ENCODE measurements around the gene CHST1.

The CHST1 gene

DNA sequence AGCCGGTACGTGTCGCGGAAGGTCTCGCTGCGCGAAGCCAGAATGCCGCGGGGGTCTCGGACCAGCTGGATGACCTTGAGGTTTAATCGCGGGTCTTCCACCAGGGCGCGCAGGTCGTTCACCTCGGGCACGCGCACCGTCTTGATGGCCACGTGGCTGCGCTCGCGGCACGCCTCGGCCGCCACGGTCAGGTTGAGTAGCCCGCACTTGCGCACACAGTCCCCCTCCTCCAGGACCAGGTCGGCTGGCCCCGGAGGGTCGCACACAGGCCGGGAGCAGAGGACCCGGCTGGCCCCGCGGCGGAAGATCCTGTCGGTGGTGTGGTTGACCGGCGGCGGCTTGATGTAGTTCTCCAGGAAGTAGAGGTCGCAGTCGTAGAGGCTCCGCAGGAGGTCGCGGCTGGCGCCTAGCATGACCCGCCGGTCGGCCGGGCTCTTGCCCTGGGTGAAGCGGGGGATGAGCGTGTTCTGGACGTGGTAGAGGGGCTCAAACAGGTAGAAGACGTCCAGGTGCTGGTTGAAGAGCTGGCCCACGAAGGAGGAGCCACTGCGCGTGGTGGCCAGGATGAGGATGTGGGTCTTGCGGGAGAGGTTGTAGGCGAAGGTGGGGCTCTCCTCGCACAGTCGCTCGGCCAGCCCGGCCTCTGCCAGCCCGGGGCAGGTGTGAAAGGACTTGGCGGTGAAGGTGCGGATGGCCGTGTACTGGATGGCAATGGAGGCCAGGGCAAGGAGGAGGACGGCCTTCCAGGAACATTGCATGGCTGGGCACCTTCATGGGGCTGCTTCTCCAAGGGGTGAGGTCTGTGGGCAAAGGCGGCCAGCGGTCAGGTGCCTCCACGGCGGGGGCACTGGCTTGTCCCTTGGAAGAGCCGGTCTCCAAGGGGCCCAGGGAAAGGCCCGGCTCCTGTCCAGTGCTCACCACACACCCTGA, 15.0 kb downstream of the CHST1 start:
- DNase-seq (ENCODE audit: insufficient read length, low spot score), result no peak
- TF ChIP-seq POLR2A (IDR thresholded peaks at IDR 0.05; ENCODE audit: low read depth, low read length), result no peak
- FAIRE-seq, result no peak

DNA sequence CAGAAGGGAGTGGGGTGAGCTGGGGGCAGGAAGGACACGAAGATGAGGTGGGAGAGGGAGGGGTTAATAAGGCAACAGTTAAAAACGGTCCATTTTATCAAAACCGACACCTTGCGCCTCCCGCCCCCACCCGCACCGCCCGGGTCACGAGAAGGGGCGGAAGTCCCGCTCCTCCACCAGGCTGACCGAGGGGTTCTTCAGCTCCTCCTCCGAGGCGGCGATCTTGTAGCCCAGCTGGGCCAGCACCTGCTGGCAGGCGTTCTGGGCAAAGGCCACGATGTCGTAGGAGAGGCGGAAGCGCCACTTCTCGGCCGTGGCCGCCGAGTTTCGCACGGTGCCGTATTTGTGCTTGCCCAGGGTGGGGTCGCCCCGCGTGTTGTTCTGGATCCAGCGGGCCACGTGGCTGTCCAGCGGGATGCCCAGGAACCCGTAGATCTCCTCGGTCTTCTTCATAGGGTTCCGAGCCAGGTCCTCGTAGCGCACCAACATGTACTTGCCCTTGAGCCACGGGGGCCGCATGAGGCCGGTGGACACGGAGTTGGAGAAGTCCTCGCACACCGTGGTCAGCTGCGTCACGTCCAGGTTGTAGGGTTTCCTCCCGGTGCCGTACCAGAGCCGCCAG, 15.8 kb downstream of the CHST1 start:
- no peak for TF ChIP-seq POLR2A (IDR thresholded peaks at IDR 0.05; ENCODE audit: low read depth, low read length)
- DNase-seq (ENCODE audit: insufficient read length, low spot score) (no peak), FAIRE-seq (no peak)

DNA sequence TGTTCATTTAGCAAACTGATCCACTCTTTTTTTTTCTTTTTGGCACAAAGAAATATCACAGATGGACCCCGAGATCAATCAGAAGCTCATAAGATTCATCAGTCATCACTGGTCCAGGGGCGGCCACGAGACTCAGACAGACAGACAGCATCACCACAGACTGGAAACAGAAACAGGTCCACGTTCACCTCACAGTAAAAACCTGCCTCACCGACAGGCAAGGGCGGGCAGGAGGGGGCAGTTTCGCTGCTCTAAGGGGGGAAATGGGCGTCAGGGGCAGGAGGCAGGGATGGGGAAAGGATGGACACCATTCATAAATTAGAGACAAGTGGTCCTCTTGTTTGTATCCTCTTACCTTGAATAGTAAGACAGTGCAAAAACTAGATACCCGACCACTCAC, 16.5 kb downstream of the CHST1 start:
- no peak for DNase-seq (ENCODE audit: insufficient read length, low spot score)
- no peak for TF ChIP-seq POLR2A (IDR thresholded peaks at IDR 0.05; ENCODE audit: low read depth, low read length)
- no peak for FAIRE-seq

GRCh38 chr11:45647786-45648185, 17.6 kb downstream of the CHST1 start:
- no peak for TF ChIP-seq POLR2A (IDR thresholded peaks at IDR 0.05; ENCODE audit: low read depth, low read length)
- no peak for FAIRE-seq

DNA sequence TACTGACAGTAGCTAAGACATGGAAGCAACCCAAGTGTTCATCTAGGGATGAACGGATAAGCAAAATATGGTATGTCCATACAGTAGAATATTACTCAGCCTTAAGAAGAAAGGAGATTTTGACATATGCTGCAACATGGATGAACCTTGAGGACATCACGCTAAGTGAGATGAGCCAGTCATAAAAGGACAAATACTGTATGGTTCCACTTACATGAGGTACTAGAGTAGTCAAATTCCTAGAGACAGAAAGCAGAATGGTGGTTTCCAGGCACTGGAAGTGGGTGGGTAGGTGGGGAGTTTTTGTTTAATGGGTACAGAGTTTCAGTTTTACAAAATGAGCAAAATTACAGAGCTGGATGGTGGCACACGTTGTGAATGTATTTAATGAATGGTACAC, 18.1 kb downstream of the CHST1 start:
- FAIRE-seq, result no peak
- no peak for DNase-seq (ENCODE audit: insufficient read length, low spot score)
- no peak for TF ChIP-seq POLR2A (IDR thresholded peaks at IDR 0.05; ENCODE audit: low read depth, low read length)

More at GRCh38 chr11:45647786-45648185, 17.6 kb downstream of the CHST1 start:
- DNase-seq (ENCODE audit: insufficient read length, low spot score), result no peak

DNA sequence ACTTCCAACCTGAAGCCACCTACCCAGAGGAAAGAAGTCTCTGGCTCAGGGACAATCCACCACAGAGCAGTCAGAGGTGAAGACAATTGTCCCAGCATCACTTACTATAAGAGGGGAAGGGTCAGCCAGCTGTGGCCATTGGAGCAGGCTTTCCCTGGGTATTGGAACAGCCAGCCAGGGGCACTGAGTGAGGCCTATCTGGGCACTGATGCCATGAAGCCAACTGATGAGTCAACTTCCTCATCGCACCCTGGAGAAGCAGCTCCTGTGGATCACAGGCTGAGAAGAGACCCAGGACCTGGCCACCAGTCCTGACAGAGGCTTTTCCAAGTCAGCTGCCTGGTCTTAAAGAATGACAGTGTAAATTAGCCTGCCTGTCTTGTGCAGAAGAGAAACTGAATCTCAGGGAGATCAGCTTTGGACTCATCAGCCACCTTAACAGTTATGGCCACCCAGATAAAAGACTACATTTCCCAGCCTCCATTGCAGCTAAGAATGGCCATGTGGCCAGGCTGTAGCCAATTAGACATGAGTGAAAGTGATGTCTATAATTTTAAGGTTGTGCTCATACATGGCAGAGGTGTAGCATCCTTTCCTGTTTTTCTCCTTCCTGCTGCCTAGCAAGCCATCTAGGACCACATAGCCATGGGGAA, 19.0 kb downstream of the CHST1 start:
- FAIRE-seq, result no peak

DNA sequence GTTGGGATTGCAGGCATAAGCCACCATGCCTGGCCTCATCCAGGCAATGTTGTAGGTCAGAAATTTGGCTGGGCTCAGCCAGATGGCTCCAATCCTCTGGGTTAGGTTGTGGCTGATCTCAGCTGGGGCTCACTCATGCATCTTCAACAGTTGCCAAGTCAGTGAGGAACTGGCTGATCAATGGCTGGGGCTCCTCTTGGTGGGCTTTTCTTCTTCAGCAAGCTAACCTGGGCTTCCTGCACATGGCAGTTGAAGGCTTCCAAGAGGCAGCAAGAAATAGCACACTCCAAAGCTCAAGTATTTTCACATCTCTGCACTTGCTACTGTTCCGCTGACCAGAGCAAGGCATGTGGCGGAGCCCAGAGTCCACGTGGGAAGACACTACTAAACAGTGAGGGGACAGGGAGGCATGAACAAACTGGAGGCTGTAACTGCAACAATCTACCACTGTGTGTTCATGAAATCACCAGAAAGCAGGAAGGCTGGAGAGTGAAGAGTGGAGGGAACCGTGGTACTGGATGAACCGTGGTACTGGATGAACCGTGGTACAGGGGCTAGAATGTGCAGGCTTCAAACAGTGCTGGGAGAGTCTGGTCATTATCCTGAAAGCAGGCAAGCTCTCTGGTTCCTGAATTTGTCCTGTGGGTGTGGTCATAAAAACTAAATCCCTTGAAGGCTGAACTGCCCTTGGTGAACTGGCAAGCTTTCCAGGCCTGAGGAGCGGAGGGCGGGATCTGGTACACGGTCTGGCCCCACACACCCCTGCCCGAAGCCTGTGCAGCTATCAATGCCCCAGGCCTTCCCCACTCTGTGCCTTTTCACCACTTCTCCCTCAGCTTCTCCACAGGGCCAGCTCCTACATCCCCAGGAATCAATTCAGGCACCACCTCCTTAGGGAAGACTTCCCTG, 20.2 kb downstream of the CHST1 start:
- no peak for FAIRE-seq
- no peak for DNase-seq (ENCODE audit: insufficient read length, low spot score)
- TF ChIP-seq POLR2A (IDR thresholded peaks at IDR 0.05; ENCODE audit: low read depth, low read length), result no peak

More for the DNA sequence above, 19.0 kb downstream of the CHST1 start:
- peak; percentile 74 for DNase-seq (ENCODE audit: insufficient read length, low spot score)
- no peak for TF ChIP-seq POLR2A (IDR thresholded peaks at IDR 0.05; ENCODE audit: low read depth, low read length)

- TF ChIP-seq POLR2A (IDR thresholded peaks at IDR 0.05; ENCODE audit: low read depth, low read length), result no peak
- no peak for DNase-seq (ENCODE audit: insufficient read length, low spot score)
- FAIRE-seq, result no peak
These were observed 21.7 kb downstream of the CHST1 start for GRCh38 chr11:45643598-45644260.

DNA sequence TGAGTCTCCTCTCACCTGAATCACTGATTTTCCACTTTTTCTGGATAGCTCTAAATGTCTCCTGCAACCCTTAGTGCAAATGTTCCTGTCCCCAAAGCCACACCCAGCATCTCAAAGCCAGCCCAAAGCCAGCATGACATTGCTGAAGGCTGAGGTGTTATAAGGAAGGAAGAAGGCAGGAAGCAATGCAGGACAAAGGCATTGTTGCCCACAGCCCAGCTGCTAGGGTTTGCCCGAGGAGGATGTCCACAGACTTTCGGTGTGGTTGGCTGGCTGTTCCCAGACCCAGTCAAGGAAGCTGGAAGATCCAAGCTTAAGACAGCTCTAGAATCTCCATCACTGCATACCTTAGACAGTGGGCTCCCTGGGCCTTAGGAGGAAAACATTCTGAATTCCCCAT, 23.5 kb downstream of the CHST1 start:
- no peak for TF ChIP-seq POLR2A (IDR thresholded peaks at IDR 0.05; ENCODE audit: low read depth, low read length)
- no peak for DNase-seq (ENCODE audit: insufficient read length, low spot score)
- FAIRE-seq, result no peak

- no peak for DNase-seq (ENCODE audit: insufficient read length, low spot score)
- FAIRE-seq, result no peak
- no peak for TF ChIP-seq POLR2A (IDR thresholded peaks at IDR 0.05; ENCODE audit: low read depth, low read length)
These were observed 27.4 kb downstream of the CHST1 start for GRCh38 chr11:45638051-45638450.

DNA sequence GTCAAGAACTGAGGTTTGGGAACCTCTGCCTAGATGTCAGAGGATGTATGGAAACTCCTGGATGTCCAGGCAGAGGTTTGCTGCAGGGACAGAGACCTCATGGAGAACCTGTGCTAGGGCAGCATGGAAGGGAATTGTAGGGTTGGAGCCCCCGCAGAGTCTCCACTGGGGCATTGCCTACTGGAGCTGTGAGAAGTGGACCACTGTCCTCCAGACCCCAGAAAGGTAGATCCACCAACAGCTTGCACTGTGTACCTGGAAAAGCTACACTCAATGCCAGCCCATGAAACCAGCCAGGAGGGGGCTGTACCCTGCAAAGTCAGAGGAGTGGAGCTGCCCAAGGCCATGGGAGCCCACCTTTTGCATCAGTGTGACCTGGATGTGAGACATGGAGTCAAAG, 29.5 kb downstream of the CHST1 start:
- DNase-seq (ENCODE audit: insufficient read length, low spot score), result no peak
- FAIRE-seq, result no peak
- TF ChIP-seq POLR2A (IDR thresholded peaks at IDR 0.05; ENCODE audit: low read depth, low read length), result no peak

GRCh38 chr11:45625611-45626010, 39.8 kb downstream of the CHST1 start:
- no peak for DNase-seq (ENCODE audit: insufficient read length, low spot score)
- no peak for FAIRE-seq
- TF ChIP-seq POLR2A (IDR thresholded peaks at IDR 0.05; ENCODE audit: low read depth, low read length), result no peak

DNA sequence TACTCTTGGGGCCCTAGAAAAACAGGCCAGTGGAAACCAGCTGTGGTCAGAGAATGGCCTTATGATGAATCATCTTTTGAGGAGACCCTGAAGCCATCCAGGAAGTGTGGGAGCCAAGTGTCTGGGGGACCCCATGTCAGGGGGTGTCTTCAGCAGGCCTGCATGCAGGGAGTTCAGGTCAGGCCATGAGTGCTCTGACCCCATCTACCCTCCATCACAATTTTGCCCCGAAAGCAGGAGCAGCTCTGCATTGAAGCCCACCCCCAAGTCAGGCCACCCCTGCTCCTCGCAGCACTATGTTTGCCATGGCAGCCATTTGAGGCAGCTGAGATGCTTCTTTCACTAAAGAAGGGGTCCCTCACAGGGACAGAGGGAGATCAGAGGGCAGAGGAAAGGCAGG, 41.3 kb downstream of the CHST1 start:
- TF ChIP-seq POLR2A (IDR thresholded peaks at IDR 0.05; ENCODE audit: low read depth, low read length), result no peak
- no peak for DNase-seq (ENCODE audit: insufficient read length, low spot score)
- FAIRE-seq, result no peak

Measured in H54 (cell line).